Activated T-cell treated with anti-CD3 and anti-CD28 coated beads, Interleukin-2, amount 50 U/mL, for 4 hours (primary cell): Measurements from ENCODE around the gene MED6. TPM values are rescaled to one million over a fixed set of nuclear protein-coding genes. Genes with fewer than 3 reads are reported as not detected.
A peak's percentile ranks its signal among the peaks of the same experiment; 100 is the strongest.

ENCODE experiments used
- ATAC-seq, 2 donors: fragments of 200-7000 bp; cut with Tn5 transposase; one replicate each; pipeline ENCODE4 v1.10.0; 2021
- DNase-seq: peaks from one replicate; pipeline ENCODE4 v3.0.0-alpha.2; 2020
- H3K27me3 Mint-ChIP-seq: one replicate; pipeline ENCODE4 v1.8.0; 2021; ENCODE audit warnings: low read depth, mixed read lengths
- H3K36me3 Mint-ChIP-seq: one replicate; pipeline ENCODE4 v1.8.0; 2022; ENCODE audit warnings: mixed read lengths; ENCODE audit not compliant: insufficient read depth
- H3K4me1 Mint-ChIP-seq: one replicate; pipeline ENCODE4 v1.8.0; 2021; ENCODE audit warnings: low read depth, mixed read lengths
- H3K4me3 Mint-ChIP-seq: one replicate; pipeline ENCODE4 v1.8.0; 2021; ENCODE audit warnings: mild to moderate bottlenecking, moderate library complexity, mixed read lengths
- H3K9me3 Mint-ChIP-seq: one replicate; pipeline ENCODE4 v1.8.0; 2021; ENCODE audit warnings: mixed read lengths
- total RNA-seq, 3 donors: library from RNA; stranded (reverse); gene quantifications; one replicate each; pipeline ENCODE4 v1.2.1, GENCODE V29; 2021

Gene MED6
- total RNA-seq, 3 donors from 2014 or later: 55.7 to 59.9 (median 57.9) TPM

GRCh38 chr14:70567791-70568190 is 32.7 kb downstream of the MED6 start:
- H3K36me3 Mint-ChIP-seq: peaks cover 68% of the 10 kb centered on the region
- no peaks in the 10 kb centered on the region for H3K27me3 Mint-ChIP-seq
- ATAC-seq (peak; percentile 46 to 59), DNase-seq (no peak)
- peaks cover 10% of the 10 kb centered on the region for H3K4me1 Mint-ChIP-seq
- no peak overlapping the region for H3K4me3 Mint-ChIP-seq
- peaks cover 23% of the 10 kb centered on the region for H3K9me3 Mint-ChIP-seq

DNA sequence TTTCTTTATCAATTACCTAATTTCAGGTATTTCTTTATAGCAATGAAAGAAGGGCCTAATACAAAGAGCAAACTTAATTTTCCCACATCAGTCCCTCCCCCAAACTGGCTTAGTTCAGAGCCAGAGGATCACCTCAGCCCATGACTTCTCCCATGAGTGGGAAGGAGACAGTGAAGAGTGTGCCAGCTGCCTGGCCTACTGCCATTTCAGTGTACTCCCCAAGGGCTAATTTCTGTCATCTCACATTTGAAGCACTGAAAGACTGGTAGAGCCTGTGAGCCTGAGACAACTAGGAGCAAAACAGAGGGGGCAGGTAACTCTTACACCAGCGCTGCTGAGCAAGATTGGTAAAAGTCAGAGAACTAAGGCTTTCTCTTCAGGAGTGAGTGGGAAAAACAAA is 36.6 kb downstream of the MED6 start:
- Mint-ChIP-seq H3K4me3 (no peak overlapping the region), H3K9me3 (peaks cover 35% of the 10 kb centered on the region), H3K36me3 (peaks cover 72% of the 10 kb centered on the region), H3K27me3 (no peaks in the 10 kb centered on the region), H3K4me1 (no peaks in the 10 kb centered on the region)
- no peak for ATAC-seq
- DNase-seq: no peak

GRCh38 chr14:70563417-70563816 is 37.0 kb downstream of the MED6 start:
- peaks cover 35% of the 10 kb centered on the region for H3K9me3 Mint-ChIP-seq
- H3K36me3 Mint-ChIP-seq: peaks cover 70% of the 10 kb centered on the region
- no peak overlapping the region for H3K4me3 Mint-ChIP-seq
- H3K27me3 Mint-ChIP-seq: no peaks in the 10 kb centered on the region
- H3K4me1 Mint-ChIP-seq: no peaks in the 10 kb centered on the region
- DNase-seq (no peak), ATAC-seq (no peak)

DNA sequence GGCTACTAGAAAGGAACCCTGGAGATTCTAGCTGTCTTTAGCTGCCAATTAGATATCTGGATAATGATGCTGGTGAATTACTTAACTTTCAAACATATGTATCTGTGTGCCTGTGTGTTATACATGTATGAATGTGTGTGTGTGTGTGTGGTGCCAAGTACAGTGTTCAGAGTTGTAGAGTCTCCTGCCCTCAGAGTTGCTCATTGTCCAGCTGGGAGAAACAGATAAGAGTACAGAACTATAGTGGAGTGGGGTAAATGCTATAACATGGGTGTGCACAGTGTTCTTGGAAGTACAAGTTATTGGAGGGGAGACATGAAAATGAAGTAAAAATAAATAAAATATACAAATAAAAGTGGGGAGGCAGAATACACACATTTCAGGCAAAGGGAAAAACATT is 42.1 kb downstream of the MED6 start:
- no peak overlapping the region for H3K4me3 Mint-ChIP-seq
- no peak for DNase-seq
- H3K9me3 Mint-ChIP-seq: peaks cover 20% of the 10 kb centered on the region
- no peaks in the 10 kb centered on the region for H3K27me3 Mint-ChIP-seq
- ATAC-seq: no peak
- H3K4me1 Mint-ChIP-seq: peaks cover 3% of the 10 kb centered on the region
- H3K36me3 Mint-ChIP-seq: peaks cover 47% of the 10 kb centered on the region

- peaks cover 3% of the 10 kb centered on the region for H3K4me1 Mint-ChIP-seq
- ATAC-seq (no peak), DNase-seq (no peak)
- peaks cover 22% of the 10 kb centered on the region for H3K36me3 Mint-ChIP-seq
- no peak overlapping the region for H3K4me3 Mint-ChIP-seq
- H3K9me3 Mint-ChIP-seq: peaks cover 4% of the 10 kb centered on the region
- no peaks in the 10 kb centered on the region for H3K27me3 Mint-ChIP-seq
These were observed 44.6 kb downstream of the MED6 start for GRCh38 chr14:70555890-70556289.

DNA sequence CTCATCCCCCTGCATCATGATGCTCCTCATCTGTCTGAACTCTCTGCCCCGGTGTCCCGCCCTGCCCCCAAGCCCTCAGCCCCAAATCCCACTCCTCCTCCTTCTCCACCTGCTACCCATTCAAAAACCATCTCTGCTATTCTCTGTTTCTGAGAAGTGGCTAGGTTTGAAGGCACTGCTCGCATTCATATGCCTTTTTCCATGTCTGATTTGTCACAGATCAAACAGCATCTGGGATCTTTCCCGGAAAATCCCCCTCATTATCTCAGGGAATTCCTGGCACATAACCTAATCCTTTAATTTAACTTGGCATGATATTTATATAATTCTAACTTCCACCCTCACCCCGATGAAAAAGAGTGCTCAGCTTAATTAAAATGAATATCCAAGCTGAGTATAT is 62.4 kb downstream of the MED6 start:
- ATAC-seq (no peak), DNase-seq (no peak)
- H3K4me1 Mint-ChIP-seq: peaks cover 3% of the 10 kb centered on the region
- peaks cover 10% of the 10 kb centered on the region for H3K36me3 Mint-ChIP-seq
- H3K4me3 Mint-ChIP-seq: no peak overlapping the region
- no peaks in the 10 kb centered on the region for H3K27me3 Mint-ChIP-seq
- H3K9me3 Mint-ChIP-seq: peaks cover 4% of the 10 kb centered on the region

DNA sequence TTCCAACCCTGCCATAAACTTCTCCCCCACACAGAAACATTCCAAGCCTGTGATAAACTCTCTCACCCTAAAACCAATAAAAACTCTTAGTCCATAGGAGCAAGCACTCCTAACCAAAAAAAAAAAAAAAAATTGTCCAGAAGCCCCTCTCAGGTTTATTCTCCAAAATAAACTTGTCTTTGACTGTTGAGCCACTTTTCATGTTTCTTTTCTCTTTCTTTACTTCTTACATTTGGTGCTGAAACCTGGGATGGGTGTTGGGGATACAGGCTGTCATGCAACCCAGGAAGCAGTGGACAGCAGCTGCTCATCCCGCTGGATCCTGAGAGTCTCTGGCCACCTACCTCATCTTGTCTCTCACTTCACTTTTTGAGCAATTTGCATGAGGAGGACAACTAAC is 63.6 kb downstream of the MED6 start:
- Mint-ChIP-seq H3K9me3 (peaks cover 8% of the 10 kb centered on the region), H3K36me3 (peaks cover 21% of the 10 kb centered on the region), H3K4me3 (no peak overlapping the region), H3K4me1 (peaks cover 3% of the 10 kb centered on the region), H3K27me3 (no peaks in the 10 kb centered on the region)
- DNase-seq: no peak
- no peak for ATAC-seq

GRCh38 chr14:70534904-70535303 is 65.6 kb downstream of the MED6 start, which contains the start of gene ADAM20:
Gene ADAM20, minus strand, starts transcription at chr14:70535004. Its CDS starts 10,247 bp downstream, at chr14:70524757.
- Mint-ChIP-seq H3K27me3 (no peaks in the 10 kb centered on the region), H3K9me3 (peaks cover 8% of the 10 kb centered on the region), H3K4me3 (no peak within 1 kb of the TSS), H3K36me3 (peaks cover 22% of the 10 kb centered on the region), H3K4me1 (peaks cover 3% of the 10 kb centered on the region)
- DNase-seq: no peak
- no peak for ATAC-seq

Other genes with a start within 250 kb of the MED6 start
- gene COX16, start 241.0 kb downstream of the MED6 start, total RNA-seq: 10 to 100 TPM; 63.6 to 74.5 (median 69.7) TPM
- 1 to 10 TPM; 3.8 to 5.1 (median 3.9) TPM for gene SYNJ2BP, start 183.6 kb downstream of the MED6 start, total RNA-seq
- gene ADAM21, start 148.5 kb downstream of the MED6 start, total RNA-seq: under 1 TPM in 1 of 3 donors, not detected in 2; 0.11 TPM
- gene ADAM20, start 65.7 kb downstream of the MED6 start, total RNA-seq: under 1 TPM in 1 of 3 donors, not detected in 2; 0.08 TPM
- 1 to 10 TPM; 3.2 to 4.0 (median 3.6) TPM for gene TTC9, start 41.3 kb upstream of the MED6 start, total RNA-seq
- gene MAP3K9, start 208.9 kb upstream of the MED6 start, total RNA-seq: 1 to 10 TPM; 3.1 to 4.8 (median 4.7) TPM